Measurements from ENCODE around the gene SPPL2C. TPM values are rescaled to one million over a fixed set of nuclear protein-coding genes. Genes with fewer than 3 reads are reported as not detected.
A peak's percentile ranks its signal among the peaks of the same experiment; 100 is the strongest.

SPPL2C gene
- total and polyA plus RNA-seq, 2 of the 8 experiments (the other 6 are each of a cell fraction or from before 2014, with no cell fraction given), result not detected

DNA sequence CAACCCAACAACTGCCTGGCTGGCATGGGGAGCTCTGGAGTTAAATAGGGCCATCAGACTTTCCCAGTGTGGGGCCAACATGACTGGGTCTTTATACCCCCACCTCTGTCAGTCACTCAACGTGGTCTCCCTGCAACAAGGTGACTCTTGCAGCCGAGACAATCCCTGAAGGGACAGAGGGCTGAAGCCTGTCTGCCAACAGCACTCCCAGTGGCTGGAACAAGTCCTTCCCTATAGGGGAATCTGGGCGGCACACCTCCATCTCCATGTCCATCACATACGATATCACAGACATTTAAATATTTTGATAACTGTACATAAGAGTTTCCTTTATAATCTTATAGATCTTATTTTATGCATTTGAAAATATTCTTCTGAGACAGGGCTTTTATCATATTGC, 44.9 kb downstream of the SPPL2C start (continued):
- TF ChIP-seq CHD1 (IDR thresholded peaks at IDR 0.05; ENCODE audit: low read depth, low read length) (no peak), TEAD4 (IDR thresholded peaks at IDR 0.05; ENCODE audit: low read depth, low read length) (no peak), CREB1 (IDR thresholded peaks at IDR 0.05) (no peak), RAD21 (IDR thresholded peaks at IDR 0.05 in 1 of 2, conservative IDR thresholded peaks at IDR 0.05 in 1 of 2; ENCODE audit: low read depth in 2 of 2, low read length in 2 of 2) (peak; percentile 39 to 53), RBBP5 (IDR thresholded peaks at IDR 0.05; ENCODE audit: borderline replicate concordance, low read depth, low read length) (no peak)

All from H1 (cell line).